GM12801 (cell line): ENCODE results near the gene PNMA1.

Experiments used
- TF ChIP-seq, protein P1 (sequence below): IDR thresholded peaks from one replicate; pipeline ENCODE4 v1.5.1; 2011; ENCODE audit warnings: control low read depth; ENCODE audit not compliant: insufficient read length; ENCODE audit errors: extremely low read depth

The PNMA1 gene

DNA sequence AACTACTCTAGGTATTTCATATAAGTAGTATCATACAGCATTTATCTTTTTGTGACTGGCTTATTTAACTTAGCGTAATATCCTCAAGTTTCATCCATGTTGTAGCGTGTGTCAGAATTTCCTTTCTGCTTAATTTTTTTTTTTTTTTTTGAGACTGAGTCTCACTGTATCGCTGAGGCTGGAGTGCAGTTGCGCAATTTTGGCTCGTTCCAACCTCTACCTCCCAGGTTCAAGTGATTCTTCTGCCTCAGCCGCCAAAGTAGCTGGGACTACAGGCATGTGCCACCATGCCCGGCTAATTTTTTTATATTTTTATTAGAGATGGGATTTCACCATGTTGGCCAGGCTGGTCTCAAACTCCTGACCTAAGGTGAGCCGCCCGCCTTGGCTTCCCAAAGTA is 28.9 kb downstream of the PNMA1 start:
- TF ChIP-seq, protein P1, sequence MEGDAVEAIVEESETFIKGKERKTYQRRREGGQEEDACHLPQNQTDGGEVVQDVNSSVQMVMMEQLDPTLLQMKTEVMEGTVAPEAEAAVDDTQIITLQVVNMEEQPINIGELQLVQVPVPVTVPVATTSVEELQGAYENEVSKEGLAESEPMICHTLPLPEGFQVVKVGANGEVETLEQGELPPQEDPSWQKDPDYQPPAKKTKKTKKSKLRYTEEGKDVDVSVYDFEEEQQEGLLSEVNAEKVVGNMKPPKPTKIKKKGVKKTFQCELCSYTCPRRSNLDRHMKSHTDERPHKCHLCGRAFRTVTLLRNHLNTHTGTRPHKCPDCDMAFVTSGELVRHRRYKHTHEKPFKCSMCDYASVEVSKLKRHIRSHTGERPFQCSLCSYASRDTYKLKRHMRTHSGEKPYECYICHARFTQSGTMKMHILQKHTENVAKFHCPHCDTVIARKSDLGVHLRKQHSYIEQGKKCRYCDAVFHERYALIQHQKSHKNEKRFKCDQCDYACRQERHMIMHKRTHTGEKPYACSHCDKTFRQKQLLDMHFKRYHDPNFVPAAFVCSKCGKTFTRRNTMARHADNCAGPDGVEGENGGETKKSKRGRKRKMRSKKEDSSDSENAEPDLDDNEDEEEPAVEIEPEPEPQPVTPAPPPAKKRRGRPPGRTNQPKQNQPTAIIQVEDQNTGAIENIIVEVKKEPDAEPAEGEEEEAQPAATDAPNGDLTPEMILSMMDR: no peak

DNA sequence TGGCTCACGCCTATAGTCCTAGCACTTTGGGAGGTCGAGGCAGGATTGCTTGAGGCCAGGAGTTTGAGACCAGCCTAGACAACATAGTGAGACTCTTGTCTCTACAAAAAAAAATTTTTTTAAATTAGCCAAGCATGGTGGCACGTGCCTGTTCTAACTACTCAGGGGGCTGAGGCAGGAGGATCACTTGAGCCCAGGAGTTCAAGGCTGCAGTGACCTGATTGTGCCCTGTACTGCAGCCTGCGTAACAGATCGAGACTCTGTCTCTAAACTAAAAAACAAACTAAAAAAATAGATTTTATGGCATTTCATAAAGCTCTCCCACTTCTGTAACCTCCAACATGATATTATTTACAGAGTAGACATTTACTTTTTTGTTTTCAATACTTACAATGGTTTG is 29.6 kb downstream of the PNMA1 start:
- TF ChIP-seq, protein P1: no peak

DNA sequence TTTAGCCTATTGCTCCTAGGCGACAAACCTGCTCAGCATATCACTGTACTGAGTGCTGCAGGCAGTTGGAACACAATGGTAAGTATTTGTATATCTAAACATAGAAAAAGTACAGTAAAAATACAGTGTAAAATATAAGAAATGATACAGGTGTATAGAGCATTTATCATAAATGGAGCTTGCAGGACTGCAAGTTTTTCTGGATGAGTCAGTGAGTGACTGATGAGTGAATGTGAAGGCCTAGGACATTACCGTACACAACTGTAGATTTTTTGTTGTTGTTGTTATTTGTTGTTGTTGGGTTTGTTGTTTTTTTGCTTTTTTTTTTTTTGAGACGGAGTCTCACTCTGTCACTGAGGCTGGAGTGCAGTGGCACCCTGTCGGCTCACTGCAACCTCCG is 33.4 kb downstream of the PNMA1 start:
- TF ChIP-seq, protein P1: no peak

DNA sequence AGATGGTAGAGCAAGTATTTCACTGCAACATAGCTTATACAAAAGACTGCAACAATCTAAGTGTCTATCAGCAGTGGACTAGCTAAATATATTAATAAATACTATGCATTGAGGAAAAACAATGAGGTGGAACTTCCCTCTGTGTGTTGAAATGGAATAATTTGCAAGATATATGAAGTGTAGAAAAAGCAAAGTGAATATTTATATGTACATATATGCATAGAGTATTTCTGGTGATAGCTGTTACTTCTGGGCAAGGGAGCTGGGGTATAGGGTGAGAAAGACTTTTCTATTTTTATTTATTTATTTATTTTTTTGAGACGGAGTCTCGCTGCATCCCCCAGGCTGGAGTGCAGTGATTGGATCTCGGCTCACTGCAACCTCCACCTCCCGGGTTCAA is 35.5 kb downstream of the PNMA1 start:
- TF ChIP-seq, protein P1: no peak

DNA sequence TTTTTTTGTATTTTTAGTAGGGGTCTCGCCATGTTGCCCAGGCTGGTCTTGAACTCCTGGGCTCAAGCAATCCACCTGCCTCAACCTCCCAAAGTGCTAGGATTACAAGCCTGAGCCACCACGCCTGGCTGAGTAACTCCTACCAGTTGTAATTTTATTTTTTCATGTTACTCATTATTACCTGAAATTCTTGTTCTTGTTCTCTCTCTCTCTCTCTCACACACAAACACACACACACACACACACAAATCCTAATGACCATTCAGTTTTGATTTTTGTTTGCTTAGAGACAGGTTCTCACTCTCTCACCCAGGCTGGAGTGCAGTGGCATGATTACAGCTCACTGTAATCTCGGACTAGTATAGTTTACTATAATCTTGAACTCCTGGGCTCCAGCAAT is 39.2 kb downstream of the PNMA1 start:
- TF ChIP-seq, protein P1: no peak

DNA sequence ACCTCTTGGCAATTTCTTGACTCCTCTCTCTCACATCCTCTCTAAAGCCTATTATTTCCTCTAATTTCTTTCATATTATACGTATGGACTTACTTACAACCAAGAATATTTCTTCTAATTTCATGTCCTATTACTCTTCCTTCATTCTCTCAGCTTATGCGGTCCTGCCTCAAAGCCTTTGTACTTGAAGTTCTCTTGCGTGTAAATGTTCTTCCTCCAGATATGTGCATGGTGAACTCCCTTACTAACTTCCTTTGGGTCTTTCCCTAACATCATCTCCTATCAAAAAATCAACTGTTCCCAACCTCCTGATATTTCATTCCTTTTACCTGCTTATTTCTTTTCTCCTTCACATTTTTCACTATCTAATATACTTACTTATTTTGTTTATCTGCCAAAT is 46.3 kb downstream of the PNMA1 start:
- TF ChIP-seq, protein P1: no peak

DNA sequence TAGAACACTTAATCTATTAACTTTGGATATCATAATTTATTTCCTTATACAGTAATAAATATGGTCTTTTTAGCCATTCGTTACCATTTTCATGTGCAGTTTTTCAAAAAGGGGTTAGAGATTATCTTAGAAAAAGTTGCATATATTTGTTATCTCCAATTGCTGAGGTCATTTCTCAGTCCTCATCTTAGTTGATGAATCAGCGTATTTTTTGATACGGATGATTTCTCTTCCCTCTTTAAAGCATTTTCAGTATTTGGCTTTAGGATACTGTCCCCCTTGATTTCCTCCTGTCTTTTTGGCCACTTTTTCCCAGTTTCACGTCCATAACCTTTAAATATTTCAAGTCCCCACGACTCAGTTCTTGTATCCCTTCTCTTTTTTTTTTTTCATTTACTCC is 47.6 kb downstream of the PNMA1 start:
- TF ChIP-seq, protein P1: no peak

DNA sequence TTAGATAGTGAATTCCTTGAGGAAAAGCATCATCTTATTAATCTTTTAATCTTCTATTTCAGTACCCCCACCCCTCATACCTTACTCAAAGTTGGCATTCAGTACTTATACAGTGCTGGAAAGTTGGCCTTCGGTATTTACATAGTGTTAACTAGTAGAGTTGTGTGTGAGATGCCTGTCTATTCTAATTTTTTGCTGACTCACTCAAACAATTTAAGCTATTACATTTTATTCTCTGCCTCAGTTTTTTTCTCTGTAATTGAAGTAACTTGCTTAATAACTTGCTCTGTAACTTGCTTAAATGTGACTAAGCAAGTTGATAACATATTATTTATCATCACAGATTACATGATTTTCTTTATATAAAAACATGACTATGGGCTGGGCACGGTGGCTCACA is 49.1 kb downstream of the PNMA1 start:
- TF ChIP-seq, protein P1: no peak
